ENCODE results near the gene LMNTD2.
A peak's percentile ranks its signal among the peaks of the same experiment; 100 is the strongest.
"Not testable (repeated sequence)": the region's sequence is repeated elsewhere in the genome, so short reads cannot be mapped to it uniquely, and the experiment has no call there.

Gene LMNTD2

GRCh38 chr11:533586-534395, 26.7 kb downstream of the LMNTD2 start:
- DNase-seq (ENCODE audit: low read depth in 3 of 3) = no peak

GRCh38 chr11:532986-533585, 27.5 kb downstream of the LMNTD2 start:
- no peak for DNase-seq (ENCODE audit: low read depth in 3 of 3)

- DNase-seq (ENCODE audit: low read depth in 3 of 3) = no peak
Observed at GRCh38 chr11:532527-532985, 28.0 kb downstream of the LMNTD2 start.

GRCh38 chr11:531919-532526, 28.5 kb downstream of the LMNTD2 start:
- DNase-seq (ENCODE audit: low read depth in 3 of 3) = no peak

- no peak for DNase-seq (ENCODE audit: low read depth in 3 of 3)
Observed at GRCh38 chr11:530960-531831, 29.3 kb downstream of the LMNTD2 start.

GRCh38 chr11:529728-530411, 30.7 kb downstream of the LMNTD2 start:
- no peak for DNase-seq (ENCODE audit: low read depth in 3 of 3)

GRCh38 chr11:528815-529727, 31.5 kb downstream of the LMNTD2 start:
- DNase-seq (ENCODE audit: low read depth in 3 of 3) = no peak

GRCh38 chr11:528166-528814, 32.2 kb downstream of the LMNTD2 start:
- DNase-seq (ENCODE audit: low read depth in 3 of 3) = no peak

GRCh38 chr11:526192-526591, 34.3 kb downstream of the LMNTD2 start:
- no peak for DNase-seq (ENCODE audit: low read depth in 3 of 3)

- DNase-seq (ENCODE audit: low read depth in 3 of 3) = no peak
Observed at GRCh38 chr11:521177-521688, 39.3 kb downstream of the LMNTD2 start.

GRCh38 chr11:520428-521176, 39.9 kb downstream of the LMNTD2 start:
- DNase-seq (ENCODE audit: low read depth in 3 of 3) = no peak

GRCh38 chr11:518463-519202, 41.9 kb downstream of the LMNTD2 start:
- DNase-seq (ENCODE audit: low read depth in 3 of 3) = peak; percentile 75 to 79 (median 75)

- DNase-seq (ENCODE audit: low read depth in 3 of 3) = not testable (repeated sequence)
Observed at GRCh38 chr11:516918-517685, 43.4 kb downstream of the LMNTD2 start.

- DNase-seq (ENCODE audit: low read depth in 3 of 3) = no peak
Observed at GRCh38 chr11:516400-516799, 44.1 kb downstream of the LMNTD2 start.

- DNase-seq (ENCODE audit: low read depth in 3 of 3) = no peak
Observed at GRCh38 chr11:515131-515530, 45.4 kb downstream of the LMNTD2 start.

- no peak for DNase-seq (ENCODE audit: low read depth in 3 of 3)
Observed at GRCh38 chr11:514606-515005, 45.9 kb downstream of the LMNTD2 start.
